ENCODE data around the gene TFB1M.
"Not testable (repeated sequence)": the region's sequence is repeated elsewhere in the genome, so short reads cannot be mapped to it uniquely, and the experiment has no call there.

The TFB1M gene

GRCh38 chr6:155317186-155317585 is 2.9 kb upstream of the TFB1M start:
- no peak for DNase-seq (ENCODE audit: low spot score)
- no peak overlapping the region for H3K27ac ChIP-seq
- TF ChIP-seq, protein P1, sequence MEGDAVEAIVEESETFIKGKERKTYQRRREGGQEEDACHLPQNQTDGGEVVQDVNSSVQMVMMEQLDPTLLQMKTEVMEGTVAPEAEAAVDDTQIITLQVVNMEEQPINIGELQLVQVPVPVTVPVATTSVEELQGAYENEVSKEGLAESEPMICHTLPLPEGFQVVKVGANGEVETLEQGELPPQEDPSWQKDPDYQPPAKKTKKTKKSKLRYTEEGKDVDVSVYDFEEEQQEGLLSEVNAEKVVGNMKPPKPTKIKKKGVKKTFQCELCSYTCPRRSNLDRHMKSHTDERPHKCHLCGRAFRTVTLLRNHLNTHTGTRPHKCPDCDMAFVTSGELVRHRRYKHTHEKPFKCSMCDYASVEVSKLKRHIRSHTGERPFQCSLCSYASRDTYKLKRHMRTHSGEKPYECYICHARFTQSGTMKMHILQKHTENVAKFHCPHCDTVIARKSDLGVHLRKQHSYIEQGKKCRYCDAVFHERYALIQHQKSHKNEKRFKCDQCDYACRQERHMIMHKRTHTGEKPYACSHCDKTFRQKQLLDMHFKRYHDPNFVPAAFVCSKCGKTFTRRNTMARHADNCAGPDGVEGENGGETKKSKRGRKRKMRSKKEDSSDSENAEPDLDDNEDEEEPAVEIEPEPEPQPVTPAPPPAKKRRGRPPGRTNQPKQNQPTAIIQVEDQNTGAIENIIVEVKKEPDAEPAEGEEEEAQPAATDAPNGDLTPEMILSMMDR (IDR thresholded peaks at IDR 0.05) = no peak
- no peak overlapping the region for H3K4me3 ChIP-seq

DNA sequence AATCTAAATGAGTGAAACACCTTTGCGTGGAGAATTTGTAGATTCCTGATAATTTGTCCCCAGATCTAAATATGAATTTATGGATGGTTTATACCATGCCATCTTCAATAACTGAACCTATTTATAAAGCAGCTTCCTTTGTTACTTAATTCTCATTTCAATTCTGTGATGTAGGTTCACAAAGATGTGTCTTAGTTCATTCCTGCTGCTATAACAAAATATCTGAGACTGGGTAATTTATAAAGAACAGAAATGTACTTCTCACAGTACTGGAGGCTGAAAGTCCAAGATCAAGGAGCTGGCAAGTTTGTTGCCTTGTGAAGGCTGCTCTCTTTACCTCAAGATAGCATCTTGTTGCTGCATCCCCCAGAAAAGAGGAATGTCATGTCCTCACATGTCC is 2.1 kb upstream of the TFB1M start:
- no peak for DNase-seq (ENCODE audit: low spot score)
- no peak overlapping the region for H3K27ac ChIP-seq
- TF ChIP-seq, protein P1 (IDR thresholded peaks at IDR 0.05) = no peak
- no peak overlapping the region for H3K4me3 ChIP-seq

DNA sequence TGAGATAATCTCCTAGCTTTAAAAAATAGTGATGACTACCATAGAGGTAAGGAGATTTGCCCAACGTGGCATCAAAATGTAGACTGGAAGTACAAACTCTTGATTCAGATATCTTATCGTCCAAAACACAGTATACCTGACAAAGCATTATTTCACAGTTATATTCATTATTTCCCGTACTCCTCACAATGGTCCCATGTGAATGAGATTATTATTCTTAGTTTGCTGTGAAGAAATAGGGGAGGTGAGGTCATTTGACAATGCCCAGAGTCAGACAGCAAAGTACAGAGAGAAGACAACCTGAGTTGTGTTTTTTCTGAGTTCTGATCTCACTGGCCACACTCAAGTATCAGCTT is 1.2 kb upstream of the TFB1M start:
- Histone ChIP-seq H3K27ac (peak overlapping the region; percentile 79 to 82), H3K4me3 (peak overlapping the region; percentile 95)
- TF ChIP-seq, protein P1 (IDR thresholded peaks at IDR 0.05) = no peak
- no peak for DNase-seq (ENCODE audit: low spot score)

GRCh38 chr6:155314773-155315515 is 660 bp upstream of the TFB1M start:
- Histone ChIP-seq H3K4me3 (peak overlapping the region; percentile 95), H3K27ac (peak overlapping the region; percentile 79 to 82)
- peak; percentile 79 for DNase-seq (ENCODE audit: low spot score)
- TF ChIP-seq, protein P1 (IDR thresholded peaks at IDR 0.05) = no peak

DNA sequence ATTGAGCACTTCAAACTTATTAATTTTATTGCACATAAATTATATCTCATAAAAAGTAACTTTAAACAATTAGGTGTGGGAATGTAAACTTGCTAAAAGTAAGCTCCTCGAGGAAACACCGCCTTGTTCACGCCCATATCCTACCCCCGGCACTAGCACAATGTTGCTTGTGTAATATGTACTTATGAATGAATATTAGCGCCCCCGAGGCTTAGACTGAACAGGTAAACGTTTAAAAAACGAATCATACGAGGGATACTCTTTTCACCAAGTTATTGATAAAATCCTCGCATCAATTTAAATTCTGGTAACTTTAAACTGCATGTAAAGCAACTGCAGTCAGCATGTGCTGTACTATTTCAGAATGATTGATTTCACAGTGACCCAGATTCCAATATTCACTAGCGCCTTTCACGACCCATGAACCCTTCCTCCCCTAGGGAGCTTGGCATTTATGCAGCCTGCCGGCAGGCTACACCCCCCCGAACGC is 637 bp downstream of the TFB1M start:
- DNase-seq (ENCODE audit: low spot score) = no peak
- TF ChIP-seq, protein P1 (IDR thresholded peaks at IDR 0.05) = no peak
- peak overlapping the region; percentile 79 to 82 for H3K27ac ChIP-seq
- H3K4me3 ChIP-seq = peak overlapping the region; percentile 95

- not testable (repeated sequence) for DNase-seq (ENCODE audit: low spot score); H3K4me3 ChIP-seq; H3K27ac ChIP-seq
These were observed 1.3 kb downstream of the TFB1M start for GRCh38 chr6:155312950-155313349.

GRCh38 chr6:155311583-155311982 is 2.7 kb downstream of the TFB1M start:
- Histone ChIP-seq H3K27ac (no peak overlapping the region), H3K4me3 (no peak overlapping the region)
- no peak for DNase-seq (ENCODE audit: low spot score)
- TF ChIP-seq, protein P1 (IDR thresholded peaks at IDR 0.05) = no peak
